ENCODE results near the gene AKR1B1. TPM values are rescaled to one million over a fixed set of nuclear protein-coding genes. Genes with fewer than 3 reads are reported as not detected.

The AKR1B1 gene
- total RNA-seq, 1 experiment from 2014 or later: 166 TPM

DNA sequence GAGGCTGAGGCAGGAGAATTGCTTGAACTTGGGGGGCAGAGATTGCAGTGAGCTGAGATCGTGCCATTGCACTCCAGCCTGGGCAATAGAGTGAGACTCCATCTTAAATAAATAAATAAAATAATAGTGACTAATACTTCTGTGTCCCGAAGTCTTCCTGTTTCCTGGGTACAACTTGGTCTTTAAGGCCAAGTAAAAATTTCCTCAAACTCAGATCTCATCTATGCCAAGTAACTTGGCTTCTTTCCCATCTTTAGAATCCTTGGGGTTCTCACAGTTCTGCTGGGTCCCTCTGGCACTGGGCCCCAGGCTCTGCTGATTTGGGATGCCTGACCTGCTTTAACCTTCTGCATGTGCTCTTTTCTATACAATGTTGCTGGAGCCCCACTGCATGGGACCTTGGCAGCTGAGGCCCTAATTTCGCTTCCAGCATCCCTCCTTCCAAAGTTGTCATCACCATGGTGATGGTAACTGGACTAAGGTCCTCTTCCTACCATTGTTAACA lies 45.8 kb upstream of the AKR1B1 start:
- Histone ChIP-seq H4K91ac (ENCODE audit: insufficient read length, low read depth, low read length) (no peak overlapping the region), H3K27me3 (ENCODE audit: insufficient read depth, low read length) (no peaks in the 10 kb centered on the region), H3T11ph (ENCODE audit: low read length) (no peak overlapping the region), H3K14ac (ENCODE audit: insufficient read depth, low read length) (no peak overlapping the region), H2AK5ac (ENCODE audit: insufficient read length, low read length) (no peak overlapping the region), H3K4me1 (ENCODE audit: insufficient read depth, low read length) (no peaks in the 10 kb centered on the region; the same call in 1 of the 2 replicates), H3K27ac (ENCODE audit: insufficient read length, low read depth, low read length) (no peak overlapping the region), H3K4ac (ENCODE audit: low read depth, low read length) (no peak overlapping the region), H3K79me1 (ENCODE audit: insufficient read depth, low read depth, low read length, poor library complexity, severe bottlenecking) (no peaks in the 10 kb centered on the region), H3K18ac (ENCODE audit: insufficient read length, low read depth, low read length) (no peak overlapping the region), H2BK20ac (ENCODE audit: low read depth, low read length, poor library complexity, severe bottlenecking) (no peak overlapping the region), H2BK120ac (ENCODE audit: low read depth, low read length, poor library complexity, severe bottlenecking) (no peak overlapping the region), H3K9me3 (ENCODE audit: control insufficient read depth, low read depth, low read length) (no peaks in the 10 kb centered on the region), H4K20me1 (ENCODE audit: control insufficient read depth, insufficient read depth, insufficient read length) (no peaks in the 10 kb centered on the region), H3K56ac (ENCODE audit: insufficient read length, low read depth, low read length) (no peak overlapping the region), H2AFZ (ENCODE audit: low read length) (no peak overlapping the region), H2BK15ac (ENCODE audit: low read depth, low read length) (no peak overlapping the region), H3K23me2 (ENCODE audit: insufficient read length, low read depth, low read length, poor library complexity, severe bottlenecking) (no peaks in the 10 kb centered on the region), H2BK12ac (ENCODE audit: insufficient read length, low read depth, low read length) (no peak overlapping the region), H3K23ac (ENCODE audit: insufficient read length, low read depth, low read length) (no peak overlapping the region), H3K79me2 (ENCODE audit: insufficient read depth, low read length) (no peaks in the 10 kb centered on the region), H2BK5ac (ENCODE audit: insufficient read length, low read length) (no peak overlapping the region), H3K9ac (ENCODE audit: extremely low read depth, insufficient read length, low read length) (no peak overlapping the region), H4K5ac (ENCODE audit: insufficient read length, low read depth, low read length) (no peak overlapping the region), H4K8ac (replicated peaks; ENCODE audit: insufficient read length, low read depth, low read length) (no peak overlapping the region), H3K4me2 (ENCODE audit: insufficient read depth, insufficient read length, low read length) (no peak overlapping the region)
- Mint-ChIP-seq H3K4me3 (no peak overlapping the region), H3K4me1 (peaks cover 4 to 8% of the 10 kb centered on the region in 2 experiments), H3K27ac (no peak overlapping the region; a peak in 1 of 7 replicates), H3K27me3 (ENCODE audit: low read depth) (no peaks in the 10 kb centered on the region), H3K36me3 (ENCODE audit: insufficient read depth in 1 of 3, low read depth in 3 of 3) (no peaks in the 10 kb centered on the region), H3K9me3 (no peaks in the 10 kb centered on the region; a peak in 1 of 5 replicates)
- no CpG with 5 or more reads among the region's 3 CpGs for WGBS (ENCODE audit: extremely low coverage, insufficient read length, low lambda C conversion rate)
- TF ChIP-seq, protein P1, sequence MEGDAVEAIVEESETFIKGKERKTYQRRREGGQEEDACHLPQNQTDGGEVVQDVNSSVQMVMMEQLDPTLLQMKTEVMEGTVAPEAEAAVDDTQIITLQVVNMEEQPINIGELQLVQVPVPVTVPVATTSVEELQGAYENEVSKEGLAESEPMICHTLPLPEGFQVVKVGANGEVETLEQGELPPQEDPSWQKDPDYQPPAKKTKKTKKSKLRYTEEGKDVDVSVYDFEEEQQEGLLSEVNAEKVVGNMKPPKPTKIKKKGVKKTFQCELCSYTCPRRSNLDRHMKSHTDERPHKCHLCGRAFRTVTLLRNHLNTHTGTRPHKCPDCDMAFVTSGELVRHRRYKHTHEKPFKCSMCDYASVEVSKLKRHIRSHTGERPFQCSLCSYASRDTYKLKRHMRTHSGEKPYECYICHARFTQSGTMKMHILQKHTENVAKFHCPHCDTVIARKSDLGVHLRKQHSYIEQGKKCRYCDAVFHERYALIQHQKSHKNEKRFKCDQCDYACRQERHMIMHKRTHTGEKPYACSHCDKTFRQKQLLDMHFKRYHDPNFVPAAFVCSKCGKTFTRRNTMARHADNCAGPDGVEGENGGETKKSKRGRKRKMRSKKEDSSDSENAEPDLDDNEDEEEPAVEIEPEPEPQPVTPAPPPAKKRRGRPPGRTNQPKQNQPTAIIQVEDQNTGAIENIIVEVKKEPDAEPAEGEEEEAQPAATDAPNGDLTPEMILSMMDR (conservative IDR thresholded peaks at IDR 0.05): no peak
- DNase-seq: no peak

Measured in H9 (cell line).